ENCODE results near the gene ZBTB20.

DNA sequence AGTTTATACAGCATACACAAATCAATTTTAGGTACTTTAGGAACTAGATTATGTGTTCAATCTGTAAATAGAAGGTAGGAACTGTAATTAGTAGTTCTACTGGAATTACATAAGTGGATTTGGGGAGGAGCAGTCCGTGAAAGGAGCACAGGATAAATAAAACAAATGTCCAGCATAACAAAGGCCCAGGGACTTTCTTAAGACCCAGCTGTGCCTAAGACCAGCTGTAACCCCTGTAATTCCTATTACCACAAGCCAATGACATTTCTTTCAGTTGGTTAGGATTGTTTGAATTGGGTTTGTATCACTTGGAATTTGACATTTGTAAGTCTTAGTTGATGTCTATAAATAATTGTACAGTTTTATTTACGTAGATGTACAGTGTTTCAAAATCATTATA, 4.8 kb upstream of the ZBTB20 start:
- TF ChIP-seq TCF4 (CRISPR knock-in tag; IDR thresholded peaks at IDR 0.05; ENCODE audit: borderline replicate concordance): no peak
- no peak for TF ChIP-seq ZFP30 (CRISPR knock-in tag; IDR thresholded peaks at IDR 0.05)
- TF ChIP-seq, protein P1, sequence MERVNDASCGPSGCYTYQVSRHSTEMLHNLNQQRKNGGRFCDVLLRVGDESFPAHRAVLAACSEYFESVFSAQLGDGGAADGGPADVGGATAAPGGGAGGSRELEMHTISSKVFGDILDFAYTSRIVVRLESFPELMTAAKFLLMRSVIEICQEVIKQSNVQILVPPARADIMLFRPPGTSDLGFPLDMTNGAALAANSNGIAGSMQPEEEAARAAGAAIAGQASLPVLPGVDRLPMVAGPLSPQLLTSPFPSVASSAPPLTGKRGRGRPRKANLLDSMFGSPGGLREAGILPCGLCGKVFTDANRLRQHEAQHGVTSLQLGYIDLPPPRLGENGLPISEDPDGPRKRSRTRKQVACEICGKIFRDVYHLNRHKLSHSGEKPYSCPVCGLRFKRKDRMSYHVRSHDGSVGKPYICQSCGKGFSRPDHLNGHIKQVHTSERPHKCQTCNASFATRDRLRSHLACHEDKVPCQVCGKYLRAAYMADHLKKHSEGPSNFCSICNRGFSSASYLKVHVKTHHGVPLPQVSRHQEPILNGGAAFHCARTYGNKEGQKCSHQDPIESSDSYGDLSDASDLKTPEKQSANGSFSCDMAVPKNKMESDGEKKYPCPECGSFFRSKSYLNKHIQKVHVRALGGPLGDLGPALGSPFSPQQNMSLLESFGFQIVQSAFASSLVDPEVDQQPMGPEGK (CRISPR knock-in tag; IDR thresholded peaks at IDR 0.05; ENCODE audit: borderline replicate concordance): no peak
- TF ChIP-seq ESRRG (CRISPR knock-in tag; IDR thresholded peaks at IDR 0.05): no peak
- no peak for TF ChIP-seq ZNF8 (CRISPR knock-in tag; IDR thresholded peaks at IDR 0.05)
- no peak for TF ChIP-seq GLIS3 (CRISPR knock-in tag; IDR thresholded peaks at IDR 0.05)
- no peak for TF ChIP-seq RARB (CRISPR knock-in tag; IDR thresholded peaks at IDR 0.05)
- TF ChIP-seq, protein P2, sequence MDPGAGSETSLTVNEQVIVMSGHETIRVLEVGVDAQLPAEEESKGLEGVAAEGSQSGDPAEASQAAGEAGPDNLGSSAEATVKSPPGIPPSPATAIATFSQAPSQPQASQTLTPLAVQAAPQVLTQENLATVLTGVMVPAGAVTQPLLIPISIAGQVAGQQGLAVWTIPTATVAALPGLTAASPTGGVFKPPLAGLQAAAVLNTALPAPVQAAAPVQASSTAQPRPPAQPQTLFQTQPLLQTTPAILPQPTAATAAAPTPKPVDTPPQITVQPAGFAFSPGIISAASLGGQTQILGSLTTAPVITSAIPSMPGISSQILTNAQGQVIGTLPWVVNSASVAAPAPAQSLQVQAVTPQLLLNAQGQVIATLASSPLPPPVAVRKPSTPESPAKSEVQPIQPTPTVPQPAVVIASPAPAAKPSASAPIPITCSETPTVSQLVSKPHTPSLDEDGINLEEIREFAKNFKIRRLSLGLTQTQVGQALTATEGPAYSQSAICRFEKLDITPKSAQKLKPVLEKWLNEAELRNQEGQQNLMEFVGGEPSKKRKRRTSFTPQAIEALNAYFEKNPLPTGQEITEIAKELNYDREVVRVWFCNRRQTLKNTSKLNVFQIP (CRISPR knock-in tag; IDR thresholded peaks at IDR 0.05; ENCODE audit: borderline replicate concordance, low read depth): no peak
- TF ChIP-seq, protein P3, sequence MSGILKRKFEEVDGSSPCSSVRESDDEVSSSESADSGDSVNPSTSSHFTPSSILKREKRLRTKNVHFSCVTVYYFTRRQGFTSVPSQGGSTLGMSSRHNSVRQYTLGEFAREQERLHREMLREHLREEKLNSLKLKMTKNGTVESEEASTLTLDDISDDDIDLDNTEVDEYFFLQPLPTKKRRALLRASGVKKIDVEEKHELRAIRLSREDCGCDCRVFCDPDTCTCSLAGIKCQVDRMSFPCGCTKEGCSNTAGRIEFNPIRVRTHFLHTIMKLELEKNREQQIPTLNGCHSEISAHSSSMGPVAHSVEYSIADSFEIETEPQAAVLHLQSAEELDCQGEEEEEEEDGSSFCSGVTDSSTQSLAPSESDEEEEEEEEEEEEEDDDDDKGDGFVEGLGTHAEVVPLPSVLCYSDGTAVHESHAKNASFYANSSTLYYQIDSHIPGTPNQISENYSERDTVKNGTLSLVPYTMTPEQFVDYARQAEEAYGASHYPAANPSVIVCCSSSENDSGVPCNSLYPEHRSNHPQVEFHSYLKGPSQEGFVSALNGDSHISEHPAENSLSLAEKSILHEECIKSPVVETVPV (CRISPR knock-in tag; IDR thresholded peaks at IDR 0.05): no peak
- no peak for TF ChIP-seq ARNTL (CRISPR knock-in tag; IDR thresholded peaks at IDR 0.05; ENCODE audit: borderline replicate concordance, low read depth)
- TF ChIP-seq ZNF565 (CRISPR knock-in tag; conservative IDR thresholded peaks at IDR 0.05; ENCODE audit: low read depth): no peak
- TF ChIP-seq ISL1 (CRISPR knock-in tag; IDR thresholded peaks at IDR 0.05): no peak
- TF ChIP-seq ZFP3 (CRISPR knock-in tag; IDR thresholded peaks at IDR 0.05): no peak
- TF ChIP-seq, protein P4, sequence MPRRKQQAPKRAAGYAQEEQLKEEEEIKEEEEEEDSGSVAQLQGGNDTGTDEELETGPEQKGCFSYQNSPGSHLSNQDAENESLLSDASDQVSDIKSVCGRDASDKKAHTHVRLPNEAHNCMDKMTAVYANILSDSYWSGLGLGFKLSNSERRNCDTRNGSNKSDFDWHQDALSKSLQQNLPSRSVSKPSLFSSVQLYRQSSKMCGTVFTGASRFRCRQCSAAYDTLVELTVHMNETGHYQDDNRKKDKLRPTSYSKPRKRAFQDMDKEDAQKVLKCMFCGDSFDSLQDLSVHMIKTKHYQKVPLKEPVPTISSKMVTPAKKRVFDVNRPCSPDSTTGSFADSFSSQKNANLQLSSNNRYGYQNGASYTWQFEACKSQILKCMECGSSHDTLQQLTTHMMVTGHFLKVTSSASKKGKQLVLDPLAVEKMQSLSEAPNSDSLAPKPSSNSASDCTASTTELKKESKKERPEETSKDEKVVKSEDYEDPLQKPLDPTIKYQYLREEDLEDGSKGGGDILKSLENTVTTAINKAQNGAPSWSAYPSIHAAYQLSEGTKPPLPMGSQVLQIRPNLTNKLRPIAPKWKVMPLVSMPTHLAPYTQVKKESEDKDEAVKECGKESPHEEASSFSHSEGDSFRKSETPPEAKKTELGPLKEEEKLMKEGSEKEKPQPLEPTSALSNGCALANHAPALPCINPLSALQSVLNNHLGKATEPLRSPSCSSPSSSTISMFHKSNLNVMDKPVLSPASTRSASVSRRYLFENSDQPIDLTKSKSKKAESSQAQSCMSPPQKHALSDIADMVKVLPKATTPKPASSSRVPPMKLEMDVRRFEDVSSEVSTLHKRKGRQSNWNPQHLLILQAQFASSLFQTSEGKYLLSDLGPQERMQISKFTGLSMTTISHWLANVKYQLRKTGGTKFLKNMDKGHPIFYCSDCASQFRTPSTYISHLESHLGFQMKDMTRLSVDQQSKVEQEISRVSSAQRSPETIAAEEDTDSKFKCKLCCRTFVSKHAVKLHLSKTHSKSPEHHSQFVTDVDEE (CRISPR knock-in tag; IDR thresholded peaks at IDR 0.05): no peak

Measured in SK-N-SH treated with all-trans-retinoic acid at 6 μM for 48 hours (cell line).